Body of pancreas (tissue), 4 donors: Measurements from ENCODE around the gene PAM. TPM values are rescaled to one million over a fixed set of nuclear protein-coding genes. Genes with fewer than 3 reads are reported as not detected.

ENCODE experiments used
- ATAC-seq: fragments of 150-250 bp; one replicate; pipeline ENCODE4 v1.9.1; 2016
- DNase-seq, 4 donors: peaks; one replicate each; pipeline ENCODE4 v3.0.0-alpha.2; 2019
- H3K27ac ChIP-seq, 4 donors: fragments of 200-600 bp; sonication (generic); 1 replicate in 3 of 4; 2 replicates in 1 of 4; pipeline versions ENCODE4 v1.5.1 to v1.6.1; 2016 to 2019; ENCODE audit warnings: mild to moderate bottlenecking in 1 of 4, mixed read lengths in 1 of 4, moderate library complexity in 1 of 4
- H3K27me3 ChIP-seq, 2 donors: fragments of 200-600 bp; sonication (generic); one replicate each; pipeline ENCODE4 v1.6.0; 2016; ENCODE audit warnings: mild to moderate bottlenecking in 1 of 2
- H3K36me3 ChIP-seq, 2 donors: fragments of 200-600 bp; sonication (generic); replicated peaks in 1 of 2; 2 replicates each; pipeline ENCODE4 v1.5.1; 2016; ENCODE audit warnings: low read depth in 2 of 2; ENCODE audit not compliant: insufficient read depth in 1 of 2
- H3K4me1 ChIP-seq: fragments of 200-600 bp; sonication (generic); one replicate; pipeline ENCODE4 v1.6.0; 2016
- H3K4me3 ChIP-seq, 2 donors: fragments of 200-600 bp; sonication (generic); 1 replicate in 1 of 2; 2 replicates in 1 of 2; pipeline ENCODE4 v1.5.1; 2016 to 2019
- H3K9me3 ChIP-seq, 3 donors: fragments of 200-600 bp; sonication (generic); 1 replicate in 2 of 3; 2 replicates in 1 of 3; pipeline ENCODE4 v1.5.1; 2016
- CTCF ChIP-seq, 7 experiments: fragments of 450-650 bp in 4 of 7; fragments of 200-600 bp in 3 of 7; sonication (generic) in 3 of 7; IDR thresholded peaks; one replicate each; pipeline ENCODE4 v1.5.1; 2016 to 2019; ENCODE audit warnings: antibody characterized with exemption in 7 of 7
- POLR2A ChIP-seq, 3 donors: fragments of 450-650 bp; IDR thresholded peaks; one replicate each; pipeline ENCODE4 v1.6.1; 2016; ENCODE audit warnings: antibody characterized with exemption in 3 of 3, mild to moderate bottlenecking in 2 of 3
- WGBS, 2 donors: methylation state at CpG; one replicate each; pipeline ENCODE4 v1.1.5; 2017; 5-methylcytosine and 5-hydroxymethylcytosine counted together
- intact Hi-C: fragments of 100-400 bp; cut with DNase I; formaldehyde crosslinking; loops from one replicate; pipeline ENCODE4 v1.15.1; 2023
- total RNA-seq, 2 donors: library from RNA; depleted of rRNA; stranded (reverse); fragments of >200 nt; gene quantifications; one replicate each; pipeline ENCODE4 v1.1.0, GENCODE V29; 2016

Gene PAM
- total RNA-seq, 2 donors from 2014 or later: 75.2 to 111 TPM

- 88 to 91% methylated on average over 3 of the region's 3 CpGs for WGBS, 2 donors
- intact Hi-C loops: no loop called here
- Histone ChIP-seq H3K4me3 (no peak overlapping the region), H3K9me3 (no peaks in the 10 kb centered on the region), H3K27ac (no peak overlapping the region), H3K4me1 (peaks cover 13% of the 10 kb centered on the region), H3K27me3 (no peaks in the 10 kb centered on the region), H3K36me3 (no peaks in the 10 kb centered on the region)
- no peak for TF ChIP-seq CTCF (IDR thresholded peaks at IDR 0.05)
- TF ChIP-seq POLR2A (IDR thresholded peaks at IDR 0.05): no peak
- DNase-seq (no peak), ATAC-seq (no peak)
These were observed 113.0 kb downstream of the PAM start for GRCh38 chr5:102867992-102868662.

GRCh38 chr5:102869230-102869629 is 114.1 kb downstream of the PAM start:
- 88 to 100% methylated on average over 1 of the region's 1 CpG for WGBS, 2 donors
- H3K4me1 ChIP-seq: peaks cover 13% of the 10 kb centered on the region
- TF ChIP-seq POLR2A (IDR thresholded peaks at IDR 0.05): no peak
- no peak for TF ChIP-seq CTCF (IDR thresholded peaks at IDR 0.05)
- no peaks in the 10 kb centered on the region for H3K9me3 ChIP-seq
- no peak for DNase-seq
- no peak for ATAC-seq
- intact Hi-C loops: no loop called here
- no peak overlapping the region for H3K27ac ChIP-seq
- H3K4me3 ChIP-seq: no peak overlapping the region
- no peaks in the 10 kb centered on the region for H3K36me3 ChIP-seq
- H3K27me3 ChIP-seq: no peaks in the 10 kb centered on the region

GRCh38 chr5:102873379-102873932 is 118.4 kb downstream of the PAM start:
- Histone ChIP-seq H3K4me3 (no peak overlapping the region), H3K36me3 (no peaks in the 10 kb centered on the region), H3K27ac (no peak overlapping the region), H3K4me1 (no peaks in the 10 kb centered on the region), H3K27me3 (no peaks in the 10 kb centered on the region), H3K9me3 (no peaks in the 10 kb centered on the region)
- DNase-seq: no peak
- WGBS, 2 donors: 91 to 94% methylated on average over 11 of the region's 11 CpGs
- TF ChIP-seq POLR2A (IDR thresholded peaks at IDR 0.05) (no peak), CTCF (IDR thresholded peaks at IDR 0.05) (no peak)
- intact Hi-C loops: no loop called here
- ATAC-seq: no peak

- no peak for ATAC-seq
- no peak for DNase-seq
- intact Hi-C loops: no loop called here
- Histone ChIP-seq H3K9me3 (no peaks in the 10 kb centered on the region), H3K36me3 (no peaks in the 10 kb centered on the region), H3K27ac (no peak overlapping the region), H3K4me1 (no peaks in the 10 kb centered on the region), H3K27me3 (no peaks in the 10 kb centered on the region), H3K4me3 (no peak overlapping the region)
- TF ChIP-seq CTCF (IDR thresholded peaks at IDR 0.05): no peak
- no peak for TF ChIP-seq POLR2A (IDR thresholded peaks at IDR 0.05)
- 50 to 56% methylated on average over 5 of the region's 5 CpGs for WGBS, 2 donors
These were observed 118.9 kb downstream of the PAM start for GRCh38 chr5:102874054-102874453.

- H3K4me1 ChIP-seq: no peaks in the 10 kb centered on the region
- intact Hi-C loops: no loop called here
- no peak for ATAC-seq
These were observed 120.6 kb downstream of the PAM start for GRCh38 chr5:102875721-102876123.

More at GRCh38 chr5:102875721-102876123, 120.6 kb downstream of the PAM start:
- no peaks in the 10 kb centered on the region for H3K36me3 ChIP-seq
- no peak overlapping the region for H3K27ac ChIP-seq
- DNase-seq: no peak
- H3K27me3 ChIP-seq: no peaks in the 10 kb centered on the region
- H3K4me3 ChIP-seq: no peak overlapping the region
- no peak for TF ChIP-seq POLR2A (IDR thresholded peaks at IDR 0.05)
- no peak for TF ChIP-seq CTCF (IDR thresholded peaks at IDR 0.05)
- H3K9me3 ChIP-seq: no peaks in the 10 kb centered on the region
- WGBS, 2 donors: 42 to 45% methylated on average over 4 of the region's 4 CpGs
